Measurements from ENCODE around the gene SNX4.

DNA sequence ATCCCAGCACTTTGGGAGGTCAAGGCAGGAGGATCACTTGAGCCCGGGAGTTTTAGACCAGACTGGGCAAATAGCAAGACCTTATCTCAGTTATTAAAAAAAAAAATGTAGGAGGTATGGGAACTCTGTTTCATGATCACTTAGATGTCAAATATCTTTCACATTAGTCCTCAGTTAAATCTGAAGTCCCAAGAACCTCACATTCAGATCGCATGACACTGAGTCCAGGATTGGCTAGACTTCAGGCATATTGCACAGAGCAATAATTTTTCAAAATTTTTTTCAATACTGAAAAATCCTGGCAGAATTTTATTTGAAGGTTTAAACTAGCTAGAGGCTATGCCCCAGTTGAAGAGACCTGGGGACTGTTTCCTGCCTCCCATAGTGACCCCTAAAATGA is 88.6 kb downstream of the SNX4 start:
- TF ChIP-seq, protein P1, sequence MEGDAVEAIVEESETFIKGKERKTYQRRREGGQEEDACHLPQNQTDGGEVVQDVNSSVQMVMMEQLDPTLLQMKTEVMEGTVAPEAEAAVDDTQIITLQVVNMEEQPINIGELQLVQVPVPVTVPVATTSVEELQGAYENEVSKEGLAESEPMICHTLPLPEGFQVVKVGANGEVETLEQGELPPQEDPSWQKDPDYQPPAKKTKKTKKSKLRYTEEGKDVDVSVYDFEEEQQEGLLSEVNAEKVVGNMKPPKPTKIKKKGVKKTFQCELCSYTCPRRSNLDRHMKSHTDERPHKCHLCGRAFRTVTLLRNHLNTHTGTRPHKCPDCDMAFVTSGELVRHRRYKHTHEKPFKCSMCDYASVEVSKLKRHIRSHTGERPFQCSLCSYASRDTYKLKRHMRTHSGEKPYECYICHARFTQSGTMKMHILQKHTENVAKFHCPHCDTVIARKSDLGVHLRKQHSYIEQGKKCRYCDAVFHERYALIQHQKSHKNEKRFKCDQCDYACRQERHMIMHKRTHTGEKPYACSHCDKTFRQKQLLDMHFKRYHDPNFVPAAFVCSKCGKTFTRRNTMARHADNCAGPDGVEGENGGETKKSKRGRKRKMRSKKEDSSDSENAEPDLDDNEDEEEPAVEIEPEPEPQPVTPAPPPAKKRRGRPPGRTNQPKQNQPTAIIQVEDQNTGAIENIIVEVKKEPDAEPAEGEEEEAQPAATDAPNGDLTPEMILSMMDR (conservative IDR thresholded peaks at IDR 0.05): no peak
- TF ChIP-seq ZFX (IDR thresholded peaks at IDR 0.05): no peak

Data from C4-2B (cell line).